ENCODE results near the gene ZBTB45. TPM values are rescaled to one million over a fixed set of nuclear protein-coding genes. Genes with fewer than 3 reads are reported as not detected.

The ZBTB45 gene
- total RNA-seq, 1 donor from 2014 or later, result 23.7 TPM

GRCh38 chr19:58561373-58562121 lies 41.9 kb upstream of the ZBTB45 start:
- no peak for DNase-seq (ENCODE audit: low read depth)
- no peak for TF ChIP-seq CTCF (conservative IDR thresholded peaks at IDR 0.05; ENCODE audit: low read depth, low read length)
- H3K4me3 ChIP-seq (ENCODE audit: low read depth, low read length), result peak overlapping the region; percentile 44

GRCh38 chr19:58560921-58561320 lies 41.3 kb upstream of the ZBTB45 start:
- TF ChIP-seq CTCF (conservative IDR thresholded peaks at IDR 0.05; ENCODE audit: low read depth, low read length), result no peak
- DNase-seq (ENCODE audit: low read depth), result no peak
- H3K4me3 ChIP-seq (ENCODE audit: low read depth, low read length), result no peak overlapping the region

GRCh38 chr19:58560007-58560887 lies 40.6 kb upstream of the ZBTB45 start:
- no peak for TF ChIP-seq CTCF (conservative IDR thresholded peaks at IDR 0.05; ENCODE audit: low read depth, low read length)
- no peak for DNase-seq (ENCODE audit: low read depth)
- H3K4me3 ChIP-seq (ENCODE audit: low read depth, low read length), result peak overlapping the region; percentile 75

- peak overlapping the region; percentile 75 for H3K4me3 ChIP-seq (ENCODE audit: low read depth, low read length)
- TF ChIP-seq CTCF (conservative IDR thresholded peaks at IDR 0.05; ENCODE audit: low read depth, low read length), result no peak
- DNase-seq (ENCODE audit: low read depth), result no peak
Measured at GRCh38 chr19:58559275-58560006, 39.8 kb upstream of the ZBTB45 start.

GRCh38 chr19:58558623-58559274 lies 39.1 kb upstream of the ZBTB45 start:
- DNase-seq (ENCODE audit: low read depth), result peak; percentile 74
- peak overlapping the region; percentile 75 for H3K4me3 ChIP-seq (ENCODE audit: low read depth, low read length)
- no peak for TF ChIP-seq CTCF (conservative IDR thresholded peaks at IDR 0.05; ENCODE audit: low read depth, low read length)

- no peak for DNase-seq (ENCODE audit: low read depth)
- no peak for TF ChIP-seq CTCF (conservative IDR thresholded peaks at IDR 0.05; ENCODE audit: low read depth, low read length)
- peak within 1 kb of the TSS; percentile 75 for H3K4me3 ChIP-seq (ENCODE audit: low read depth, low read length)
Measured at GRCh38 chr19:58558066-58558622, 38.5 kb upstream of the ZBTB45 start, which contains the start of gene UBE2M. Gene UBE2M, minus strand, starts transcription at chr19:58558611. Its CDS starts 230 bp downstream, at chr19:58558381.
